SHP77 treated with DMSO at 0.1 percent for 48 hours (cell line): ENCODE data around the gene LAMP5.

Source experiments
- DNase-seq: peaks from one replicate; lab custom pipeline; 2025; lab: John Stamatoyannopoulos, UW

Gene LAMP5, protein sequence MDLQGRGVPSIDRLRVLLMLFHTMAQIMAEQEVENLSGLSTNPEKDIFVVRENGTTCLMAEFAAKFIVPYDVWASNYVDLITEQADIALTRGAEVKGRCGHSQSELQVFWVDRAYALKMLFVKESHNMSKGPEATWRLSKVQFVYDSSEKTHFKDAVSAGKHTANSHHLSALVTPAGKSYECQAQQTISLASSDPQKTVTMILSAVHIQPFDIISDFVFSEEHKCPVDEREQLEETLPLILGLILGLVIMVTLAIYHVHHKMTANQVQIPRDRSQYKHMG

DNA sequence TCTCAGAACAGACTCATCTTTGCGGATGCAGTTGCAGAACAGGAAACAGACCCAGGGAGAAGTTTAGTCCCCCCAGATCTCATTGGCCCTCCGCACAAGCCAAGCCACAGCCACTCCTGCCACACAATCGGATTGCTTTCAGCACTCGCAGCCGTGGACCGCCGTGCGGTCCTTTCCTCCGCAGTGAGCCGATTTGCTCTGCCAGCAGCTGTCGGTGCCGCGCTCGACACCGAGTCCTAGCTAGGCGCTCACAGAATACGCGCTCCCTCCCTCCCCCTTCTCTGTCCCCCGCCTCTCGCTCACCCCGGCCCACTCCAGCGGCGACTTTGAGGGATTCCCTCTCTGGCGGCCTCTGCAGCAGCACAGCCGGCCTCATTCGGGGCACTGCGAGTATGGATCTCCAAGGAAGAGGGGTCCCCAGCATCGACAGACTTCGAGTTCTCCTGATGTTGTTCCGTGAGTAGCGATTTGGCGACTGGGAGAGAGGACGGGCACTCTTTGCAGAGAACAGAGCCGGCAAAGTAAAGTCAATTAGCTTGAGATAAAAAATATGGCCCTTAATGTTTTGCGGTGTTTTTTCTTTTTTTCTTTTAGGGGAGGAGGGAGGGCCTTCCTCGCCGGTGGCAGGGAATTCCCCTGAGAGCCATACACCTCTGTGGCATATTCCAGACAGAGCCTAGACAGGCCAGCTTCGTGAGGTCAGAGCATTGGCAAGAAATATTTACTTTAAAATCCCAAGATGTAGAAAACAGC is at the start of gene LAMP5:
Gene LAMP5, plus strand, starts transcription at position 130 of the 753 bp plus-strand sequence. Its CDS starts 263 bp downstream, at position 393.
- no peak for DNase-seq

GRCh38 chr20:9467995-9468394 is 46.4 kb upstream of the LAMP5 start:
- DNase-seq: no peak

GRCh38 chr20:9474835-9475415 is 39.5 kb upstream of the LAMP5 start:
- DNase-seq: no peak

DNA sequence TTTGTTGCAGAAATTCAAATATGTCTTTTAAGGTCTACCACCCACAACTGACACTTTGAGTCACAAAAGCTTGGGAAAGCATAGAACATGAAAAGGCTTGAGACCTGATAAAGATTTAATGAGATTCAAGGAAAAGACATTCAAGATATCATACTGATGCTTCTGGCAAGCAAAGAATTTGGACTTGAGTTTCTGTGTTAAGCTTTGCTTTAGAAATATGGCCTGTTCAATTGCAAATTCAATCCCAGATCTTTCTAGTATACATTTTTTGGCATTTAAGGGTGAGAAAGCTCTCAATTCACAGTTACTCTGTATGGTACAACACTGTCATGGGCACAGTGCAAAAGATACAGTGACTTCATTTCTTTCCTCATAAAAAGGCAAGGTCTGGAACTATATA is 38.9 kb upstream of the LAMP5 start:
- no peak for DNase-seq

GRCh38 chr20:9476174-9476573 is 38.2 kb upstream of the LAMP5 start:
- no peak for DNase-seq

DNA sequence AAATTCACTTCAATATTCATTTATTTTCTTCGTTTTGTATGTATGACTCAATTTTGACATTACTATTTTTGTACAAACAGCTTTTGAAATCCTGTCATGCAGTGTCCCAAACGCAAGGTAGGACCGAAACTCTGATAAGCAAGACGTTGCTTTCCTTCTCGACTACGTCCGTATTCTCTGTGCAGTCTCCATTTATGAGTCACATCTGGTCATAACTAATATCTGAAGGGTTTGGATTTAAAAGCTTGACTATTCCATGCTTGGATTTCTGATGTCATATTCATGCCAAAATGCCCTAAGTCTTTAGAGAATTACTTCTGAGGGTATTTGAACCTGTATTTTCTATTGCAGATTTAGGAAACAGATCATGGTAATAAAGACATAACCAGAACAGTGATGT is 37.8 kb upstream of the LAMP5 start:
- no peak for DNase-seq

DNA sequence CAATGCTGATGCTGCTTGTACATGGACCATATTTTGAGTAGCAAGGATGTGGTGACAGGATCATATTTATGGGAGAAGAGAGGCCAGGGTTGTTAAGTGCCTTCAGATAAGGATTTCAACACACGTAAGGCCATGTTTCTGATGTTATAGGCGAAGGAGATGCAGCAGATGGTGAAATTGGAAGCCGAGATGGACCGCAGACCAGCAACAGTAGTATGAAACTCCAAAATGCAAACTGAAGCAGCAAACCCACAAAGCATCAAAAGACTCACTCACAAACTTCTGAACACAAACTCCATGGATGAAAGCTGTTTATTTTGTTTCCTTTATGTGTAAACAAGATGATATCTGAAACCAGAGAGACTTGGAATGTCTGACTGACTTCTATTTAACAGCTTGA is 35.6 kb upstream of the LAMP5 start:
- no peak for DNase-seq

DNA sequence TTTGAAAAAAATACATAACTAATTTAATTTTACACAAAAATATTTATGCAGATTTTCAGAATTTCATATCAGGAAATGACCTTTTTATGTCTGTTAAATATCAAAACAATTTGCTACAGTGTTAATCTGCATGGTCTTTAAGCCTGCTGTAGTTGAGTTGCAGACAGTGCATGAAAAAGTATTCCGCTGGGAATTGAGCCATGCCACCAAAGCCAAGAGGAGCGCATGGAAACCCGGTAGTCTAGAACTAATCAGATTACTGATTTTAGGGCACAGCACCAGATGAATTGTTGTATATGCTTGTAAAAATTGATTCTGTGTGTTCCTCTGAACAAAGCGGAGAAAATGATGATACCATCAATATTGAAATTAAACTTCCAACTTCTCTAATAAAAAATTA is 34.3 kb upstream of the LAMP5 start:
- no peak for DNase-seq

- DNase-seq: no peak
Measured at GRCh38 chr20:9482180-9482579, 32.2 kb upstream of the LAMP5 start.

DNA sequence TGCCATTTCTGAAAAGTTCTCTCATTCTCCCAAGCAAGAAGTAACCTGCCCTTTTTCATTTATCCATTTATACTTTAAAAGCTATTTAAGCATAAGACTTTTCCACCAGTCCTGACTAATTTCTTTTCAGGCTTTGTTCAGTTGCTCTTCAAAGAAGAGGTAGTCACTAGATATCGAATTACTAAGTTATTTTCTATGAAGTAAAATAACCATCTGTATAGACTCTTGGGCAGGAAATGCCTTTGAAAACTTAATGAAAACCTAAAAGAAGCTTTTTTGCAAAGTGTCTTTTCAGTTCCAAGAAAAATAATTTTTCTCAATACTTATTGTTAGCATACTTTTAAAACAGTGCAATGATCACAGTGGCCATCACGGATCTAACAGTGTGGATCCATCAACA is 31.3 kb upstream of the LAMP5 start:
- no peak for DNase-seq

GRCh38 chr20:9485614-9486340 is 28.6 kb upstream of the LAMP5 start:
- DNase-seq: no peak

DNA sequence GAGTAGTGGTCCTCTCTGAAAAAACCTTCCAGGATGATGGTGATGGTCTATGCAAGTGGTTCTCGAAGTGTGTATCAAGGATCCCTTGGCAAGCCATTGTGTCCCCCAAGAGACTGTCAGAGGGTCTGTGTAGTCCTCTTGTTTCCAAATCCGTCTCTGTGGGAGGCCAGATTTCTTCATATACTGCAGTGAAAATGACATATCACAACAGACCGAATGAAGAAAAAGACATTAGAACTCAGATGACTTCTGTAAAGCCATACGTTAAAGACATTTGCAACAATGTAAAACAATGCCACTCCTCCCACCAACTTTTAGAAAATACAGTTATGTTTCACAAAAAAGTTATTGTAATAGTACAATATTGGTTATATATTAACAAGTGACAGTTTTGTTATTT is 27.2 kb upstream of the LAMP5 start:
- no peak for DNase-seq

DNA sequence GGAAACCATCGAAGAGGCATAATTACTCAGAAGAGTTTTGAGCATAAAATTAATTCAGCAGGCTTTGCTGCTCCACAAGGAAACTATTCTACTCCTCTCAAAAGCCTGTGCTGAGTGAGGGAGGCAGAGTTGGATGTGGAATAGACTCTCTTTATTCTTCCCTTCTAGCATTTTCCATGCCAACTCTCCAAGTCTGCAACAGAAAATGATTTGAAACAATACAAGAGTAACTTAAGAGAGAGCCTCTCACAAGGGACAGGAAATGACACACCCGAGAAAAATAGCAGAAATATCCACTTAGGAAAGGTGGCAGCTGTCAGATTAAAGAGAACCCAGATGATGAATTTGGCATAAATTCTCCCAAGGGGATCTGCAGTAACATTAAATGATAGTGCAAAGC is 26.3 kb upstream of the LAMP5 start:
- no peak for DNase-seq

DNA sequence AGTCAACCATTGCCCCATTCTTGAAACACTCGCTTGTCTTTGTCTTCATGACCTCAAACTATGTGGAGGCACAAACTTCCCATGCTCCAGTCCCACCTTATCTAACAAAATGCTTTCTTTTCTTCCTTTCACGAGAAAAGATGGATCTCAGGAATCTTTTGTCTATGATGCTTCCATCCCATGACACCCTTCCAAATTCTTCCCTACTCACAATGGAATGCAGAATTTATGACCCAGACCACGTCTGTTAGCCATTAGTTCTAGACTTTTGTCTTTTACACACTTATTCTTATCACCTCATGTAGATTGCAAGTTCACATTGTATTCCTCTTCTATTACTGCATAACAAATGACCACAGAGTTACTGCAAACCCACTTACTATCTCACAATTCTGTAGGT is 24.2 kb upstream of the LAMP5 start:
- DNase-seq: no peak

- no peak for DNase-seq
Measured at GRCh38 chr20:9490631-9491030, 23.8 kb upstream of the LAMP5 start.

- no peak for DNase-seq
Measured at GRCh38 chr20:9491324-9491723, 23.1 kb upstream of the LAMP5 start.

DNA sequence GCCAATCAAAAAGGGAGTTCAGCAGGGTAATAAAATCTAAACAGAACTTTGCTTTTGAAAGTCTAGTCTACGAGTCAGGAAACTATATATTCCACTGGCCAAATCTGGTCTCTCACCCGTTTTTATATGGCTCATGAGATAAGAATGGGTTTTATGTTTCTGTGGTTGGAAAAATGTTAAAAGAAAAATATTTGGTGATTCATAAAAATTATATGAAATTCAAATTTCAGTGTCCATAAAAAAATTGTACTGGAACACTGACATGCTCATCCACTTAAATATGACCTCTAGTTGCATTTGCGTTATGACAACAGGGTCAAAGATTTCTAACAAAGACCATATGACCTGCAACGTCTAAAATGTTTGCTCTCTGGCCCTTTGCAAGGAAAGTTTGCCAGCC is 22.3 kb upstream of the LAMP5 start:
- no peak for DNase-seq

GRCh38 chr20:9493803-9494202 is 20.6 kb upstream of the LAMP5 start:
- no peak for DNase-seq

DNA sequence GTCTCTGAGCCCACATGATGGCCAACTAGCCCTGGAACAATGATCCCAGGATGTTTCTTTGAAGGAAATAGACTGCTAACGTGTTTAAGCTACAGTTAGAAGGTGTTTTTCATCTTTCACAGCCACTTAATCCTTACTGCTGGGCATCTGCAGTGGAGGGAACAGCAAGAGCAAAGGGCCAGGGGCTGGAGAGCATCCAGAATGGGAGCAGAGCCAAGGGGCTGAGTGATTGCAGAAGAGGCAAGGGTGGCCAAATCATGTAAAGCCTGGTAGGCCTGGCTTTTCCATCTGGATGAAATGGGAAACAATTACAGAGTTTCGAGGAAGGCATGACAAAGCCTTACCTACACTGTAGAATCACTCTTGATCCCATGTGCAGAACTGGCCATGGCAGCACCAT is 18.7 kb upstream of the LAMP5 start:
- DNase-seq: no peak

- no peak for DNase-seq
Measured at GRCh38 chr20:9496155-9496554, 18.2 kb upstream of the LAMP5 start.

GRCh38 chr20:9498322-9498721 is 16.1 kb upstream of the LAMP5 start:
- DNase-seq: no peak

GRCh38 chr20:9499126-9499899 is 15.1 kb upstream of the LAMP5 start:
- DNase-seq: no peak
